ENCODE results near the gene SELENOI.
A peak's percentile ranks its signal among the peaks of the same experiment; 100 is the strongest.
"Not testable (repeated sequence)": the region's sequence is repeated elsewhere in the genome, so short reads cannot be mapped to it uniquely, and the experiment has no call there.

SELENOI gene

DNA sequence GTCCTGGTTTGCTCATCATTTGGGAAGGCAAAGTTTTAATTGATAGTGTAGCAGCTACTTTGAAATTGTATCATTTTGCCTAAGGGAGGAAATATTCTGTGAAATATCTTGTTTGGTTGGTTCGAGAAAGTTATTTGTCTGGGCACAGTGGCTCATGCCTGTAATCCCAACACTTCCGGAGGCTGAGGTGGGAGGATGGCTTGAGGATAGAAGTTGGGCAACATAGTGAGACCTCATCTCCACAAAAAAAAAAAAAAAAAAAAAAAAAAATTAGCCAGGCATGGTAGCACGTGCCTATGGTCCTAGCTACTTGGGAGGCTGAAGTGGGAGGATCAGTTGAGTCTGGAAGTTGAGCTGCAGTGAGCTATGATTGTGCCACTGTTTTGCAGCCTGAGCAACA lies 3.7 kb downstream of the SELENOI start:
- H3K4me3 ChIP-seq (ENCODE audit: low read length) = no peak overlapping the region

DNA sequence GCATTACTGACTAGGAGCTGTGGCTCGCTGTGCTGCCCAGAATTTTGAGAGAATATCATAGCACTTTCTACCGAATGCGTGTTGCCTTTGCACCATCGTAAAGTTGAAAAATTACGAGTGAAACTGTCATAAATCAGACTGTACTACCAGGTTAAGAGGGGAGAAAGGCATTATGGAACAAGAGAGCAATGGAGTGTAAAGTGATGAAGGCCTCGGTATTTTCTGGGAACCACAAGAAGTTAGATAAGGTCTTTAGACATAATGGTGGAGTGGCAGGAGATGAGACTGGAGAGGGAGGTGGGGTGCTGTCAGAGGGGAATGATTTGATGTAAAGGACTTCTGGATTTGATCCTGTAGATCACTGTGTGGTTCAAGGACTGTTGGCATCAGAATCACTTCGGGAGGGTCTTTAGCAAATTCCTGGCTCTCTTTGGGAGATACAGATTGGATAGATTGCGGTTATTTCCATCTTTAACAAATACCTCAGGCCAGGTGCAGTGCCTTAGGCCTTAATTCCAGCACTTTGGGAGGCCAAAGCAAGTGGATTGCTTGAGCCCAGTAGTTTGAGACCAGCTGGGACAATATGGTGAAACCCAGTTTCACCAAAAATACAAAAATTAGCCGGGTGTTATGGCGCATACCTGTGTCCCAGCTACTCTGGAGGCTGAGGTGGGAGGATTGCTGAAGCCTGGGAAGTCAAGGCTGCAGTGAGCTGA lies 5.6 kb downstream of the SELENOI start:
- DNase-seq (ENCODE audit: low read depth) = no peak
- TF ChIP-seq, protein P1, sequence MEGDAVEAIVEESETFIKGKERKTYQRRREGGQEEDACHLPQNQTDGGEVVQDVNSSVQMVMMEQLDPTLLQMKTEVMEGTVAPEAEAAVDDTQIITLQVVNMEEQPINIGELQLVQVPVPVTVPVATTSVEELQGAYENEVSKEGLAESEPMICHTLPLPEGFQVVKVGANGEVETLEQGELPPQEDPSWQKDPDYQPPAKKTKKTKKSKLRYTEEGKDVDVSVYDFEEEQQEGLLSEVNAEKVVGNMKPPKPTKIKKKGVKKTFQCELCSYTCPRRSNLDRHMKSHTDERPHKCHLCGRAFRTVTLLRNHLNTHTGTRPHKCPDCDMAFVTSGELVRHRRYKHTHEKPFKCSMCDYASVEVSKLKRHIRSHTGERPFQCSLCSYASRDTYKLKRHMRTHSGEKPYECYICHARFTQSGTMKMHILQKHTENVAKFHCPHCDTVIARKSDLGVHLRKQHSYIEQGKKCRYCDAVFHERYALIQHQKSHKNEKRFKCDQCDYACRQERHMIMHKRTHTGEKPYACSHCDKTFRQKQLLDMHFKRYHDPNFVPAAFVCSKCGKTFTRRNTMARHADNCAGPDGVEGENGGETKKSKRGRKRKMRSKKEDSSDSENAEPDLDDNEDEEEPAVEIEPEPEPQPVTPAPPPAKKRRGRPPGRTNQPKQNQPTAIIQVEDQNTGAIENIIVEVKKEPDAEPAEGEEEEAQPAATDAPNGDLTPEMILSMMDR (IDR thresholded peaks at IDR 0.05; ENCODE audit: insufficient read depth, low read depth, low read length, missing control alignments) = no peak
- no peak overlapping the region for H3K4me3 ChIP-seq (ENCODE audit: low read length)

More for the DNA sequence above, 3.7 kb downstream of the SELENOI start:
- DNase-seq (ENCODE audit: low read depth) = peak; percentile 72
- TF ChIP-seq, protein P1 (IDR thresholded peaks at IDR 0.05; ENCODE audit: insufficient read depth, low read depth, low read length, missing control alignments) = no peak

DNA sequence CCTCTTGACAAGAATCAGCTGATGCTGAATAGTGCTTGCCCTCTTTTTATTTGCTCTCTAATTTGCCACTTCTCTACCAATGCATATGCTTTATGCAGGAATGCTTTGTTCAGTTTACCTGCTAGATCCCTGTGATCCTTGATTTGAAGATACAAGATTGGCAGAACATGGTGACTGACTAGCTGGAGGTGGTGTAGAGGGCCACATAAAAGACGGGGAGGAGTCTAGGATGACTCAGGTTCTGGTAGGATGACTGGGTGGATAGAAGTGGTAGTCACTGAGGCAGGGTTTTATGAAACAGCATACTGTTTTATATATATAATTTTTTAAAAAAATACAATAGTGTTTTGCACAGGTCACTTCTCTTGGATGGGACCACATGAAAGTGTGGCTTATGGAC lies 6.9 kb downstream of the SELENOI start:
- H3K4me3 ChIP-seq (ENCODE audit: low read length) = no peak overlapping the region
- peak; percentile 93 for DNase-seq (ENCODE audit: low read depth)
- TF ChIP-seq, protein P1 (IDR thresholded peaks at IDR 0.05; ENCODE audit: insufficient read depth, low read depth, low read length, missing control alignments) = no peak

DNA sequence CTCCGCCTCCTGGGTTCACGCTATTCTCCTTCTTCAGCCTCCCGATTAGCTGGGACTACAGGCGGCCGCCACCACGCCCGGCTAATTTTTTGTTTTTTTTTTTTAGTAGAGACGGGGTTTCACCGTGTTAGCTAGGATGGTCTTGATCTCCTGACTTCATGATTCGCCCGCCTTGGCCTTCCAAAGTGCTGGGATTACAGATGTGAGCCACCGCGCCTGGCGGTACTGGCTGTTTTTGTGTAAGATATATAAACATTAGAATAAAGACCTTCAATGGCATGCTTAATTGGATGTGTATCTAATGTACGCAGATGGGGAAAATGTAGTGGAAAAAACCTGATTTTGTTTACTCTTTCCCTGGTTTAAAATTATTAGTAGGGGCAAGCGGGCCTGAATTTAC lies 8.5 kb downstream of the SELENOI start:
- DNase-seq (ENCODE audit: low read depth); H3K4me3 ChIP-seq (ENCODE audit: low read length): not testable (repeated sequence)

DNA sequence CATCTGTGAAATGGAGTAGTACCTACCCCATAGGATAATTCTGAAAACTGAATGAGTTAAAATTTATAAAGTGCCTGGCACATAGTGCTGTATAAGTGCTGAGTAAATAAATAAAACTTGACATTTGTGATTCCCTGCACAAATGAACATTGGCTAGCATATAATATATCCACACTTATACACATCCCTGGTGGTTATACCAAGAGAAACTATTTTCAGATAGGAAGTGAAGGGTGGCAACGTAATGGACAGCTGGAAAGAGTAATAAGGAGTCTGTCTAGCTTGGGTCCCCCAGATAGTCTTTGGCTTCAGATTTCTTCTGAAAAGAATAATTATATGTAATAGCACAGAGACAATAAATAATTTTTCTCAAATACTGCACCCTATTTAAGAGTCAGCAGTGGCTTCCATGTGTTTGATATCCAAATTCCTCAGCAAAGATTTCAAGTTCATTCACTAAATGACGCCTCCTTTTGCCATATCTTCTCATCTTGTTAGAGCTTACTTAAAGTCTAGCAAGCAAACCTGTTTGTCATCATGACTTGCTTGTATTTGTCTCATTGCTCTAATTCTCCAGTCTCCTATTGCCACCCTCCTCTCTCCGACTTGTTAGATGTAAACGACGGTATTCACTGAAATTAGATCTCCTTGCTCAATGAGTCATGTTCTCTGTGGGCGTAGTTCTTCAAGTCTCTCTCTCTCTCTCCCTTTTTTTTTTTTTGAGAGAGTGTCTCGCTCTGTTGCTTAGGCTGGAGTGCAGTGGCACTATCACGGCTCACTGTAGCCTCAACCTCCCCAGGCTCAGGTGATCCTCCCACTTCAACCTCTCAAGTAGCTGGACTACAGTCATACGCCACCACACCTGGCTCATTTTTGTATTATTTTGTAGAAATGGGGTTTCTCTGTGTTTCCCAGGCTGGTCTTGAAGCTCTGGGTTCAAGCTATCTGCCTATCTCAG lies 9.4 kb downstream of the SELENOI start:
- TF ChIP-seq, protein P1 (IDR thresholded peaks at IDR 0.05; ENCODE audit: insufficient read depth, low read depth, low read length, missing control alignments) = no peak
- H3K4me3 ChIP-seq (ENCODE audit: low read length) = peak overlapping the region; percentile 11
- peak; percentile 99 for DNase-seq (ENCODE audit: low read depth)

DNA sequence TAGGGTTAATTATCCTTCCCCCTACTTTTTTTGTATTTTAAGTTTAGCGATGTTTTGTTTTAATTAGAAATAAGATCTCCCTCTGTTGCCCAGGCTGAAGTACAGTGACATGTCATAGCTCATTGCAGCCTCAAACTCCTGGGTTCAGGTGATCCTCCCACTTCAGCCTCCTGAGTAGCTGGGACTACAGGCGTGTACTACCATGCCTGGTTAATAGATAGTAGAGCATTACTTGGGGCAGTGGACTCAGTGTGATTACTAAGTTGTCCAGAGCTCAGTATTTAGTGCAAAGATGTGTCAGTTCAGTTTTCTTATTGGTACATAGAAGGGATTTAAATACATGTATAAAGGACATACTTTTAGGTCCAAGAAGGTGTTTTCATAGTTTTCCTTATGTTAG lies 10.2 kb downstream of the SELENOI start:
- TF ChIP-seq, protein P1 (IDR thresholded peaks at IDR 0.05; ENCODE audit: insufficient read depth, low read depth, low read length, missing control alignments) = no peak
- H3K4me3 ChIP-seq (ENCODE audit: low read length) = no peak overlapping the region
- peak; percentile 13 for DNase-seq (ENCODE audit: low read depth)

DNA sequence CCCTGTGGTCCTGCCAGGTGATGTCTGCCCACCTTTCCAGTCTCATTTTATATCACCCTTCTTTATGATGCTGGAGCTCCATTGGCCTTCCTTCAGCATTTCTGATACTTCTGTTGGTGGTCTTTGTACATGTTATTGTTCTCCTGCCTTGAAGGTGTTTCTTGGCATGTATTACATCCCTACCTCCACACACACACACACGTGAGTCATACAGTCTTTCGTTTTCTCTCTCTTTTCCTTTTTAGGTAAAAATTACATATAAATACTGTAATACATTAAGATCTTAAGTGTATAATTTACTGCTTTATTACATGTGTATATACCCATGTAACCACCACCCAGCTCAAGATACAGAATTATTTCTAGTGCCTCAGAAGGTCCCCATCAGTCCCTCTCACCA lies 10.8 kb downstream of the SELENOI start:
- peak; percentile 46 for DNase-seq (ENCODE audit: low read depth)
- H3K4me3 ChIP-seq (ENCODE audit: low read length) = no peak overlapping the region
- TF ChIP-seq, protein P1 (IDR thresholded peaks at IDR 0.05; ENCODE audit: insufficient read depth, low read depth, low read length, missing control alignments) = no peak

Measured in epithelial cell of esophagus (primary cell).